LNCaP clone FGC (cell line): ENCODE measurements around the gene ACTN1.
A peak's percentile ranks its signal among the peaks of the same experiment; 100 is the strongest.

Source experiments
- DNase-seq: peaks from one replicate; pipeline ENCODE4 v3.0.0-alpha.2; 2011; ENCODE audit warnings: low read depth
- H3K4me3 ChIP-seq: 2 replicates; pipeline ENCODE4 v1.5.1; 2011; ENCODE audit warnings: mild to moderate bottlenecking, low read depth, low read length, control low read depth
- CTCF ChIP-seq: IDR thresholded peaks from 2 replicates; pipeline ENCODE4 v1.5.1; 2012; ENCODE audit warnings: mild to moderate bottlenecking; ENCODE audit not compliant: control insufficient read depth, insufficient read depth; ENCODE audit errors: extremely low read depth

ACTN1 gene

GRCh38 chr14:68937471-68938270, 41.4 kb downstream of the ACTN1 start:
- peak; percentile 98 for DNase-seq
- H3K4me3 ChIP-seq = peak overlapping the region; percentile 23
- peak; percentile 54 for TF ChIP-seq CTCF

- H3K4me3 ChIP-seq = no peak overlapping the region
- DNase-seq = no peak
- no peak for TF ChIP-seq CTCF
Measured at GRCh38 chr14:68936980-68937379, 42.1 kb downstream of the ACTN1 start.

- H3K4me3 ChIP-seq = no peak overlapping the region
- TF ChIP-seq CTCF = no peak
- DNase-seq = no peak
Measured at GRCh38 chr14:68936476-68936875, 42.6 kb downstream of the ACTN1 start.

GRCh38 chr14:68935761-68936214, 43.3 kb downstream of the ACTN1 start:
- no peak for TF ChIP-seq CTCF
- no peak for DNase-seq
- H3K4me3 ChIP-seq = no peak overlapping the region

GRCh38 chr14:68934066-68934465, 45.0 kb downstream of the ACTN1 start:
- no peak for DNase-seq
- no peak for TF ChIP-seq CTCF
- H3K4me3 ChIP-seq = no peak overlapping the region

GRCh38 chr14:68932686-68933085, 46.4 kb downstream of the ACTN1 start:
- TF ChIP-seq CTCF = no peak
- no peak overlapping the region for H3K4me3 ChIP-seq
- no peak for DNase-seq

- no peak for DNase-seq
- no peak overlapping the region for H3K4me3 ChIP-seq
- TF ChIP-seq CTCF = no peak
Measured at GRCh38 chr14:68932231-68932630, 46.9 kb downstream of the ACTN1 start.
